Brain microvascular endothelial cell (primary cell): ENCODE measurements around the gene CDK5RAP3.

Experiments used
- DNase-seq: peaks from one replicate; pipeline ENCODE4 v3.0.0-alpha.2; 2020
- H3K27ac ChIP-seq: fragments of 250-450 bp; sonication (Bioruptor Pico); 2 replicates; pipeline ENCODE4 v1.5.1; 2020; ENCODE audit warnings: mild to moderate bottlenecking, moderate library complexity
- H3K27me3 ChIP-seq: fragments of 250-450 bp; sonication (Bioruptor Pico); replicated peaks from 2 replicates; pipeline ENCODE4 v1.5.1; 2020; ENCODE audit warnings: mild to moderate bottlenecking
- H3K36me3 ChIP-seq: fragments of 250-450 bp; sonication (Bioruptor Pico); replicated peaks from 2 replicates; pipeline ENCODE4 v1.5.1; 2020; ENCODE audit warnings: mild to moderate bottlenecking
- H3K4me3 ChIP-seq: 2 replicates; pipeline ENCODE4 v1.5.1; 2011; ENCODE audit warnings: low read depth, mild to moderate bottlenecking, control low read depth, low read length, moderate library complexity
- CTCF ChIP-seq: IDR thresholded peaks from 2 replicates; pipeline ENCODE4 v1.5.1; 2011; ENCODE audit warnings: low read depth, mild to moderate bottlenecking, moderate library complexity, low read length, control low read depth, inconsistent platforms; ENCODE audit errors: missing control alignments
- in situ Hi-C: cut with HindIII; loops from 2 replicates; pipeline ENCODE4 v1.10.0; 2017; ENCODE audit warnings: low sequenced_read_pairs, low pct_ligation_motif_present

Gene CDK5RAP3

GRCh38 chr17:47975189-47975822, 4.4 kb downstream of the CDK5RAP3 start:
- no peak for DNase-seq
- Histone ChIP-seq H3K27me3 (no peaks in the 10 kb centered on the region), H3K27ac (no peak overlapping the region), H3K4me3 (no peak overlapping the region), H3K36me3 (peaks cover 40% of the 10 kb centered on the region)
- in situ Hi-C loops = no loop called here
- no peak for TF ChIP-seq CTCF

DNA sequence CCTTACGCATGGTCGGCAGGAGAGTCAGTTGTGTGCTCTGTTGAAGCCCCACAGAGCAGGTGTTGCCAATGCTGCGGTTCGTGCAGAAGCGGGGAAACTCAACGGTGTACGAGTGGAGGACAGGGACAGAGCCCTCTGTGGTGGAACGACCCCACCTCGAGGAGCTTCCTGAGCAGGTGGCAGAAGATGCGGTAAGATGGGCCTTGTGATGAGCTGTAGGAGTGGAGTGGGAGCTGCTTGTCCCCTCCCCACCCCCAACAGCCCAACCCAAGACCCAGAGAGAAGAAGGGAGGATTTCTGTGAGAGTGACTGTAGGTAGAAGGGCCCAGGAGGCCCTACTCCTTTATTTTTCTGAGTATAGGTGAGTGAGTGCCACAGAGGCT, 4.9 kb downstream of the CDK5RAP3 start:
- DNase-seq = no peak
- no peaks in the 10 kb centered on the region for H3K27me3 ChIP-seq
- H3K27ac ChIP-seq = no peak overlapping the region
- no peak for TF ChIP-seq CTCF
- in situ Hi-C loops = no loop called here
- H3K36me3 ChIP-seq = peaks cover 45% of the 10 kb centered on the region
- no peak overlapping the region for H3K4me3 ChIP-seq

- TF ChIP-seq CTCF = peak; percentile 89
- peaks cover 57% of the 10 kb centered on the region for H3K36me3 ChIP-seq
- H3K27me3 ChIP-seq = no peaks in the 10 kb centered on the region
- no peak overlapping the region for H3K4me3 ChIP-seq
- in situ Hi-C loops = no loop called here
- H3K27ac ChIP-seq = no peak overlapping the region
- peak; percentile 31 for DNase-seq
Measured at GRCh38 chr17:47978324-47978723, 7.4 kb downstream of the CDK5RAP3 start.

DNA sequence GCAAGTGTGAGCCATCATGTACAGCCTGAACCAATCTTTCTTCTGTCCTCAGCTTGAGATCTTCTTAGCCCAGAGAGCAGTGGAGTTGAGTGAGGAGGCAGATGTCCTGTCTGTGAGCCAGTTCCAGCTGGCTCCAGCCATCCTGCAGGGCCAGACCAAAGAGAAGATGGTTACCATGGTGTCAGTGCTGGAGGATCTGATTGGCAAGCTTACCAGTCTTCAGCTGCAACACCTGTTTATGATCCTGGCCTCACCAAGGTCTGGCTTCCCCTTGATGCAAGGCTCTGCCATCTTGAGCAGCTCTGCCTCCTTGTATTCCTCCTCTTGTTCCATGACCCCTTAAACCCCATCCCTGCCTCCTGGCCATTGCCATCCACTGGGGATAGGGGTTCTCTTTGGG, 9.6 kb downstream of the CDK5RAP3 start:
- in situ Hi-C loops = no loop called here
- peaks cover 53% of the 10 kb centered on the region for H3K36me3 ChIP-seq
- no peak overlapping the region for H3K4me3 ChIP-seq
- H3K27me3 ChIP-seq = no peaks in the 10 kb centered on the region
- TF ChIP-seq CTCF = no peak
- DNase-seq = no peak
- no peak overlapping the region for H3K27ac ChIP-seq

- in situ Hi-C loops = no loop called here
- Histone ChIP-seq H3K4me3 (no peak overlapping the region), H3K27me3 (no peaks in the 10 kb centered on the region), H3K36me3 (peaks cover 50% of the 10 kb centered on the region), H3K27ac (no peak overlapping the region)
- DNase-seq = no peak
- no peak for TF ChIP-seq CTCF
Measured at GRCh38 chr17:47981462-47981861, 10.5 kb downstream of the CDK5RAP3 start.

- H3K4me3 ChIP-seq = no peak overlapping the region
- TF ChIP-seq CTCF = no peak
- no peak overlapping the region for H3K27ac ChIP-seq
- in situ Hi-C loops = no loop called here
- no peaks in the 10 kb centered on the region for H3K27me3 ChIP-seq
- DNase-seq = no peak
- H3K36me3 ChIP-seq = peaks cover 45% of the 10 kb centered on the region
Measured at GRCh38 chr17:47982091-47982617, 11.2 kb downstream of the CDK5RAP3 start.
